Measurements from ENCODE around the gene SLC19A1.

SLC19A1 gene

GRCh38 chr21:45580181-45580575 lies 37.9 kb upstream of the SLC19A1 start:
- Mint-ChIP-seq H3K9me3 (peaks cover 5% of the 10 kb centered on the region), H3K4me1 (peaks cover 8% of the 10 kb centered on the region), H3K4me3 (no peak overlapping the region), H3K27ac (no peak overlapping the region), H3K36me3 (no peaks in the 10 kb centered on the region), H3K27me3 (peaks cover 24% of the 10 kb centered on the region)
- ATAC-seq = no peak

- H3K4me1 Mint-ChIP-seq = peaks cover 8% of the 10 kb centered on the region
- peaks cover 24% of the 10 kb centered on the region for H3K27me3 Mint-ChIP-seq
- H3K36me3 Mint-ChIP-seq = no peaks in the 10 kb centered on the region
- peaks cover 5% of the 10 kb centered on the region for H3K9me3 Mint-ChIP-seq
- ATAC-seq = peak; percentile 64
- no peak overlapping the region for H3K27ac Mint-ChIP-seq
- H3K4me3 Mint-ChIP-seq = no peak overlapping the region
Measured at GRCh38 chr21:45579383-45580180, 37.3 kb upstream of the SLC19A1 start.

- ATAC-seq = peak; percentile 62
- Mint-ChIP-seq H3K36me3 (no peaks in the 10 kb centered on the region), H3K9me3 (peaks cover 5% of the 10 kb centered on the region), H3K27ac (no peak overlapping the region), H3K4me3 (no peak overlapping the region), H3K27me3 (peaks cover 29% of the 10 kb centered on the region), H3K4me1 (peaks cover 8% of the 10 kb centered on the region)
Measured at GRCh38 chr21:45578811-45579381, 36.7 kb upstream of the SLC19A1 start.

- Mint-ChIP-seq H3K36me3 (no peaks in the 10 kb centered on the region), H3K27ac (no peak overlapping the region), H3K27me3 (peaks cover 35% of the 10 kb centered on the region), H3K4me1 (peaks cover 8% of the 10 kb centered on the region), H3K9me3 (peaks cover 3% of the 10 kb centered on the region), H3K4me3 (no peak overlapping the region)
- ATAC-seq = no peak
Measured at GRCh38 chr21:45578176-45578801, 36.0 kb upstream of the SLC19A1 start.

- no peak overlapping the region for H3K4me3 Mint-ChIP-seq
- no peaks in the 10 kb centered on the region for H3K9me3 Mint-ChIP-seq
- H3K36me3 Mint-ChIP-seq = no peaks in the 10 kb centered on the region
- H3K4me1 Mint-ChIP-seq = peaks cover 8% of the 10 kb centered on the region
- H3K27me3 Mint-ChIP-seq = peaks cover 36% of the 10 kb centered on the region
- no peak overlapping the region for H3K27ac Mint-ChIP-seq
- no peak for ATAC-seq
Measured at GRCh38 chr21:45577801-45578175, 35.5 kb upstream of the SLC19A1 start.

GRCh38 chr21:45576838-45577737 lies 34.8 kb upstream of the SLC19A1 start:
- no peaks in the 10 kb centered on the region for H3K9me3 Mint-ChIP-seq
- H3K36me3 Mint-ChIP-seq = no peaks in the 10 kb centered on the region
- H3K4me3 Mint-ChIP-seq = no peak overlapping the region
- ATAC-seq = no peak
- peaks cover 8% of the 10 kb centered on the region for H3K4me1 Mint-ChIP-seq
- H3K27me3 Mint-ChIP-seq = peaks cover 37% of the 10 kb centered on the region
- no peak overlapping the region for H3K27ac Mint-ChIP-seq

- no peak for ATAC-seq
- Mint-ChIP-seq H3K4me1 (peaks cover 8% of the 10 kb centered on the region), H3K36me3 (no peaks in the 10 kb centered on the region), H3K27ac (no peak overlapping the region), H3K27me3 (peaks cover 45% of the 10 kb centered on the region), H3K4me3 (no peak overlapping the region), H3K9me3 (no peaks in the 10 kb centered on the region)
Measured at GRCh38 chr21:45575993-45576837, 34.0 kb upstream of the SLC19A1 start.

- no peak overlapping the region for H3K27ac Mint-ChIP-seq
- no peaks in the 10 kb centered on the region for H3K9me3 Mint-ChIP-seq
- no peaks in the 10 kb centered on the region for H3K36me3 Mint-ChIP-seq
- peaks cover 8% of the 10 kb centered on the region for H3K4me1 Mint-ChIP-seq
- H3K4me3 Mint-ChIP-seq = no peak overlapping the region
- ATAC-seq = no peak
- peaks cover 41% of the 10 kb centered on the region for H3K27me3 Mint-ChIP-seq
Measured at GRCh38 chr21:45575304-45575992, 33.2 kb upstream of the SLC19A1 start.

- H3K27ac Mint-ChIP-seq = no peak overlapping the region
- peaks cover 36% of the 10 kb centered on the region for H3K27me3 Mint-ChIP-seq
- H3K9me3 Mint-ChIP-seq = no peaks in the 10 kb centered on the region
- H3K36me3 Mint-ChIP-seq = no peaks in the 10 kb centered on the region
- no peak overlapping the region for H3K4me3 Mint-ChIP-seq
- ATAC-seq = no peak
- peaks cover 8% of the 10 kb centered on the region for H3K4me1 Mint-ChIP-seq
Measured at GRCh38 chr21:45574691-45575090, 32.5 kb upstream of the SLC19A1 start.

GRCh38 chr21:45574081-45574501 lies 31.9 kb upstream of the SLC19A1 start:
- peaks cover 36% of the 10 kb centered on the region for H3K27me3 Mint-ChIP-seq
- no peak overlapping the region for H3K4me3 Mint-ChIP-seq
- peaks cover 8% of the 10 kb centered on the region for H3K4me1 Mint-ChIP-seq
- no peaks in the 10 kb centered on the region for H3K9me3 Mint-ChIP-seq
- H3K27ac Mint-ChIP-seq = no peak overlapping the region
- ATAC-seq = no peak
- no peaks in the 10 kb centered on the region for H3K36me3 Mint-ChIP-seq

- peaks cover 8% of the 10 kb centered on the region for H3K4me1 Mint-ChIP-seq
- H3K9me3 Mint-ChIP-seq = no peaks in the 10 kb centered on the region
- no peak overlapping the region for H3K4me3 Mint-ChIP-seq
- peaks cover 36% of the 10 kb centered on the region for H3K27me3 Mint-ChIP-seq
- no peak overlapping the region for H3K27ac Mint-ChIP-seq
- ATAC-seq = no peak
- H3K36me3 Mint-ChIP-seq = no peaks in the 10 kb centered on the region
Measured at GRCh38 chr21:45573452-45574035, 31.3 kb upstream of the SLC19A1 start.

- Mint-ChIP-seq H3K9me3 (no peaks in the 10 kb centered on the region), H3K4me3 (no peak overlapping the region), H3K4me1 (peaks cover 8% of the 10 kb centered on the region), H3K36me3 (no peaks in the 10 kb centered on the region), H3K27ac (no peak overlapping the region), H3K27me3 (peaks cover 36% of the 10 kb centered on the region)
- ATAC-seq = no peak
Measured at GRCh38 chr21:45572783-45573451, 30.7 kb upstream of the SLC19A1 start.

- Mint-ChIP-seq H3K36me3 (no peaks in the 10 kb centered on the region), H3K9me3 (no peaks in the 10 kb centered on the region), H3K27ac (no peak overlapping the region), H3K27me3 (peaks cover 36% of the 10 kb centered on the region), H3K4me1 (peaks cover 8% of the 10 kb centered on the region), H3K4me3 (no peak overlapping the region)
- ATAC-seq = no peak
Measured at GRCh38 chr21:45572231-45572630, 30.0 kb upstream of the SLC19A1 start.

All from stimulated activated memory B cell treated with anti-CD40 and anti-IgM and Interleukin-4, amounts not matched to agents 10 μg/mL and 1 μg/mL and 100 μg/mL, for 72 hours (primary cell).